HUES6 (cell line): ENCODE data around the gene FERMT2.

ENCODE experiments used
- H3K27ac ChIP-seq: 2 replicates; pipeline ENCODE4 v1.7.0; 2013; ENCODE audit warnings: low read depth, mild to moderate bottlenecking, low read length, inconsistent platforms
- H3K27me3 ChIP-seq: 2 replicates; pipeline ENCODE4 v1.6.1; 2013; ENCODE audit warnings: low read length; ENCODE audit not compliant: control insufficient read depth, insufficient read depth
- H3K36me3 ChIP-seq: 2 replicates; pipeline ENCODE4 v1.6.1; 2013; ENCODE audit warnings: low read length; ENCODE audit not compliant: control insufficient read depth, insufficient read depth
- H3K4me1 ChIP-seq: 2 replicates; pipeline ENCODE4 v1.6.1; 2013; ENCODE audit warnings: low read length; ENCODE audit not compliant: control insufficient read depth, insufficient read depth
- H3K4me3 ChIP-seq: 2 replicates; pipeline ENCODE4 v1.5.1; 2013; ENCODE audit warnings: low read depth, low read length
- H3K9ac ChIP-seq: one replicate; pipeline ENCODE4 v1.6.1; 2013; ENCODE audit warnings: mild to moderate bottlenecking, low read length
- H3K9me3 ChIP-seq: 2 replicates; pipeline ENCODE4 v1.6.1; 2013; ENCODE audit warnings: low read depth, low read length; ENCODE audit not compliant: control insufficient read depth, insufficient read depth

Gene FERMT2

GRCh38 chr14:52961060-52961639 is 10.3 kb upstream of the FERMT2 start:
- peaks cover 5% of the 10 kb centered on the region; the same call in 1 of the 2 replicates for H3K9me3 ChIP-seq
- H3K9ac ChIP-seq = no peak overlapping the region
- H3K4me1 ChIP-seq = peaks cover 7% of the 10 kb centered on the region
- H3K4me3 ChIP-seq = no peak overlapping the region
- no peaks in the 10 kb centered on the region for H3K27me3 ChIP-seq
- H3K27ac ChIP-seq = no peak overlapping the region
- H3K36me3 ChIP-seq = no peaks in the 10 kb centered on the region

- H3K4me3 ChIP-seq = no peak overlapping the region
- peak overlapping the region; percentile 17 for H3K9ac ChIP-seq
Observed at GRCh38 chr14:52960627-52961026, 9.8 kb upstream of the FERMT2 start.

GRCh38 chr14:52954346-52955214 is 3.7 kb upstream of the FERMT2 start:
- Histone ChIP-seq H3K27ac (peak overlapping the region; percentile 5; the same call in 1 of the 2 replicates), H3K36me3 (no peaks in the 10 kb centered on the region), H3K9me3 (peaks cover 5% of the 10 kb centered on the region; the same call in 1 of the 2 replicates), H3K9ac (peak overlapping the region; percentile 43), H3K4me3 (0 out of 2 replicates have a peak overlapping the region, but pooled peaks have one; percentile 4), H3K27me3 (no peaks in the 10 kb centered on the region), H3K4me1 (peaks cover 29% of the 10 kb centered on the region)

More at GRCh38 chr14:52960627-52961026, 9.8 kb upstream of the FERMT2 start:
- Histone ChIP-seq H3K36me3 (no peaks in the 10 kb centered on the region), H3K27ac (no peak overlapping the region), H3K4me1 (peaks cover 7% of the 10 kb centered on the region), H3K27me3 (no peaks in the 10 kb centered on the region), H3K9me3 (peaks cover 5% of the 10 kb centered on the region; the same call in 1 of the 2 replicates)

DNA sequence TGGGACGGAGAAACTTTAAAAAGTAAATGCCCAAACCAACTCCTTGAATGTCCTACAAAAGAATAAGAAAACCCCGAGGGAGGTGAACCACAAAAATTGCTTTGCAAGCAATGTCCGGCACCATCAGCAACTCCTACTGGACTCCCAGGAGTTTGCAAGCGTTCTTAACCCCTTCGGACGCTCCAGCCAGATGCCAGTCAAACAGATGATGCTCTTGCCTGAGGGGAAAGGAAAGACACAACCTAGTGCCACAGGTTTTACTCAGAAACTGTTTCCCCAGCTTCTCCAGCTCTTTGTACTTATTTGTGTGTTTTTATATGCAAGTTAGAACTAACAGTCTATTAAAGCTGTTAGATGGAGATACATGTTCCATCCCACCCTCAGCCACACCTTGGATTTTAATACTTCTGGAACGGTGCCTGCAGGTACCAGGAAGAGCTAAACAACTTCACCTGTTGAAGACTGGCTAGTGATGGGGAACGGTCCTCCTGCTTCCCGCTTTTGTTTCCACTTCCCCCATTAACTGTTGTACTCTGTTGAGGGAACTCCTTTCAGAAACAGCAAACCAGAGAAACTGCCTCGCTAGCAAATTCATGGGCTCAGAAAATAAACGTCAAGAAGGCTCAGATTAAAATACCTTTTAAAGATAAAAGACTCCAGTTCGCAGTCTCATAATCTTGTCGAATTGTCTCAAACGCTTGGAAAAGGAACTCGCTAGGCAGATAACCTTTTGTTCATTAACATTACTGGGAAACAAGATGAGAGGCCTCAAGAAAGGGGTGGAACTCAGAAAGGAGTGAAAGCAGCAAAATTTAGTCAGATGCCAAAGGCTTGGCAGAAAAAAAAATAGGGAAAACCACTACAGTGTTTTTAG is 1.1 kb upstream of the FERMT2 start:
- H3K9ac ChIP-seq = peak overlapping the region; percentile 97
- H3K27ac ChIP-seq = peak overlapping the region; percentile 98
- H3K4me3 ChIP-seq = peak overlapping the region; percentile 80
- H3K27me3 ChIP-seq = no peaks in the 10 kb centered on the region
- peaks cover 43% of the 10 kb centered on the region for H3K4me1 ChIP-seq
- H3K36me3 ChIP-seq = peaks cover 11% of the 10 kb centered on the region
- H3K9me3 ChIP-seq = no peaks in the 10 kb centered on the region

GRCh38 chr14:52950410-52950897 is 396 bp downstream of the FERMT2 start:
- Histone ChIP-seq H3K9ac (peak overlapping the region; percentile 82), H3K27me3 (no peaks in the 10 kb centered on the region), H3K27ac (peak overlapping the region; percentile 22; the same call in 1 of the 2 replicates)

GRCh38 chr14:52949711-52950409 is 990 bp downstream of the FERMT2 start:
- Histone ChIP-seq H3K36me3 (peaks cover 15% of the 10 kb centered on the region), H3K4me1 (peaks cover 36% of the 10 kb centered on the region), H3K4me3 (peak overlapping the region; percentile 81), H3K9ac (peak overlapping the region; percentile 82), H3K9me3 (no peaks in the 10 kb centered on the region), H3K27ac (no peak overlapping the region; the same call in 1 of the 2 replicates), H3K27me3 (no peaks in the 10 kb centered on the region)

More at GRCh38 chr14:52950410-52950897, 396 bp downstream of the FERMT2 start:
- no peaks in the 10 kb centered on the region for H3K9me3 ChIP-seq
- H3K4me3 ChIP-seq = peak overlapping the region; percentile 81
- H3K36me3 ChIP-seq = peaks cover 15% of the 10 kb centered on the region
- H3K4me1 ChIP-seq = peaks cover 42% of the 10 kb centered on the region

DNA sequence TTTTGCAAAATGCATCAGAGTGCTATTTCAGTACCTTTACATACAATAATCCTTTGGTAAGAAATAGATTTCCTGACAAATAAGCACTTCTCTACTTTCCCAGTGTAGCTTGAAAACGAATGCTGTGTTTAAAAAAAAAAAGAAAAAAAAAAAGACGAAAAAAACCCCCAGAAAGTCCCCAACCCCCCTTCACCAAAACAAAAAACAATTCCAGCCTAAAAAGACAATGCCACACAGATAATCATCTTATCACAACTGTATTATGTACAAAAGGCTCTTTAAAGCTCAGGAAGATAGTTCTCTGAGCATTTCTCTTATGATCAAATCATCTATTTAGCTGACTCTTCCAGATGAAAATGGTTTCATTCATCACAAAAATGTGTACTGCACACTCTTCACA is 1.6 kb downstream of the FERMT2 start:
- Histone ChIP-seq H3K36me3 (peaks cover 15% of the 10 kb centered on the region), H3K9me3 (no peaks in the 10 kb centered on the region), H3K27me3 (no peaks in the 10 kb centered on the region), H3K4me3 (peak overlapping the region; percentile 81), H3K27ac (no peak overlapping the region), H3K4me1 (peaks cover 30% of the 10 kb centered on the region), H3K9ac (peak overlapping the region; percentile 82)

GRCh38 chr14:52948836-52949235 is 2.0 kb downstream of the FERMT2 start:
- H3K27ac ChIP-seq = no peak overlapping the region
- peak overlapping the region; percentile 48 for H3K9ac ChIP-seq
- peak overlapping the region; percentile 81 for H3K4me3 ChIP-seq
- H3K27me3 ChIP-seq = no peaks in the 10 kb centered on the region
- peaks cover 26% of the 10 kb centered on the region for H3K4me1 ChIP-seq
- H3K9me3 ChIP-seq = no peaks in the 10 kb centered on the region
- H3K36me3 ChIP-seq = peaks cover 15% of the 10 kb centered on the region

GRCh38 chr14:52948039-52948438 is 2.8 kb downstream of the FERMT2 start:
- H3K9ac ChIP-seq = no peak overlapping the region
- no peaks in the 10 kb centered on the region for H3K27me3 ChIP-seq
- H3K4me3 ChIP-seq = peak overlapping the region; percentile 81; the same call in 1 of the 2 replicates
- H3K36me3 ChIP-seq = peaks cover 21% of the 10 kb centered on the region
- H3K9me3 ChIP-seq = no peaks in the 10 kb centered on the region
- peaks cover 24% of the 10 kb centered on the region for H3K4me1 ChIP-seq
- no peak overlapping the region for H3K27ac ChIP-seq

DNA sequence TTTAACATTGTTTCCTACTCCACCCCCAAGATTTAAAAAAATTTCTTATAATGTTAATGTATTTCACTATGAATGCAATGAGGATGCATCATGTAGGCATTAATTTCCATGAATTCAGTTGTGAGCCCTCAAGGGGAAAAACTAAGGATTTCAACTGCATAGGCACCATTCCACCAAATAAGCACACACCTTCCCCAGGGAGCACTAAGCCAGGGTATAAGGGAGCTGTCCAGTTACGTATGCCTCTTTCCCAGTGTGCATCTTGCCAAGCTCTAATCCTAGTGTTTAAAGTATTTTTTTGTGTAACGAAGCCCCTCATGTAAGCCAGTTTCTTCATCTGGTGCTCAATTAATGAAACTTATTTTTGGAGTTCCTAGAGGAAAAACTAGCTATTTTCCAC is 6.6 kb downstream of the FERMT2 start:
- Histone ChIP-seq H3K27me3 (no peaks in the 10 kb centered on the region), H3K4me1 (peaks cover 14% of the 10 kb centered on the region; the same call in 1 of the 2 replicates), H3K9me3 (no peaks in the 10 kb centered on the region)

More for the DNA sequence above, 6.6 kb downstream of the FERMT2 start:
- Histone ChIP-seq H3K27ac (no peak overlapping the region), H3K9ac (no peak overlapping the region), H3K36me3 (peaks cover 23% of the 10 kb centered on the region), H3K4me3 (no peak overlapping the region)
